Vagina (tissue), 2 donors: ENCODE measurements around the gene SSR1. TPM values are rescaled to one million over a fixed set of nuclear protein-coding genes. Genes with fewer than 3 reads are reported as not detected.

Experiments
- DNase-seq, 2 donors: peaks; one replicate each; pipeline ENCODE4 v3.0.0-alpha.2; 2017; ENCODE audit errors: extremely low spot score in 2 of 2
- H3K27ac ChIP-seq: fragments of 200-600 bp; sonication (generic); one replicate; pipeline ENCODE4 v1.5.1; 2019
- H3K27me3 ChIP-seq: fragments of 200-600 bp; sonication (generic); one replicate; pipeline ENCODE4 v1.5.1; 2019
- H3K36me3 ChIP-seq, 2 donors: fragments of 200-600 bp; sonication (generic); one replicate each; pipeline ENCODE4 v1.5.1; 2017 to 2019
- H3K4me1 ChIP-seq: fragments of 200-600 bp; sonication (generic); one replicate; pipeline ENCODE4 v1.5.1; 2019
- H3K4me3 ChIP-seq, 2 donors: fragments of 200-600 bp; sonication (generic); 1 replicate in 1 of 2; 2 replicates in 1 of 2; pipeline ENCODE4 v1.5.1; 2016 to 2019
- H3K9me3 ChIP-seq: fragments of 200-600 bp; sonication (generic); one replicate; pipeline ENCODE4 v1.5.1; 2019
- POLR2A ChIP-seq, 2 donors: fragments of 450-650 bp; IDR thresholded peaks; one replicate each; pipeline ENCODE4 v1.6.1; 2017; ENCODE audit warnings: antibody characterized with exemption in 2 of 2, mild to moderate bottlenecking in 2 of 2, moderate library complexity in 2 of 2
- POLR2AphosphoS5 ChIP-seq, 2 donors: sonication (generic); formaldehyde crosslinking; IDR thresholded peaks; one replicate each; pipeline ENCODE4 v1.9.0; 2017; ENCODE audit warnings: antibody characterized with exemption in 2 of 2, mild to moderate bottlenecking in 2 of 2, low read depth in 1 of 2; ENCODE audit not compliant: insufficient read depth in 1 of 2
- intact Hi-C: fragments of 100-400 bp; cut with DNase I; formaldehyde crosslinking; loops from one replicate; pipeline ENCODE4 v1.15.1; 2023
- total RNA-seq: library from RNA; depleted of rRNA; stranded (reverse); fragments of >200 nt; gene quantifications from one replicate; pipeline ENCODE4 v1.2.3, GENCODE V29; 2016
- TF ChIP-seq, protein P1 (sequence below), 3 experiments: fragments of 450-650 bp in 2 of 3; fragments of 200-600 bp in 1 of 3; sonication (generic) in 1 of 3; IDR thresholded peaks; one replicate each; pipeline ENCODE4 v1.5.1; 2017 to 2019; ENCODE audit warnings: antibody characterized with exemption in 3 of 3, mild to moderate bottlenecking in 2 of 3, moderate library complexity in 2 of 3

SSR1 gene
- total RNA-seq, 1 donor from 2014 or later = 48.1 TPM

DNA sequence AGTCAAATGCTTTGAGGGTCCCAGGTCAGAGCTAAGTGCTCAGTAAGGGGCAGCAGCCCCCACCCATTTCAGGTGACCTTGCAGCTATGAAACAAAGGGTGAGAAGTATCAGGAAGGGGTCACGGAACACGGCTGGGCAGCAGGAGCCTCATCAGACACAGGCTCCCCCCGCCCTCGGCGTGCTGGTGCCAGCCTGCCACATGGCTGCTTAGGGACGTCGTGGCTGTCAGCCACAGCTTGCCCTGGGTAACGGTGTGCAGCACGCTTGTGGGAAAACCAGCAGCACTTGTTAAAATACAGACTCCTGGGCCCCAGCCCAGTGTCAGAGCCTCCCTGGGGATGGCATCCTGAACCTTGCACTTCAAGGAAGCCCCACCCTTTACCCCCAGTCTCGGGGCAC, 39.3 kb downstream of the SSR1 start:
- intact Hi-C loops = no loop called here
- no peak overlapping the region for H3K4me3 ChIP-seq
- TF ChIP-seq, protein P1, sequence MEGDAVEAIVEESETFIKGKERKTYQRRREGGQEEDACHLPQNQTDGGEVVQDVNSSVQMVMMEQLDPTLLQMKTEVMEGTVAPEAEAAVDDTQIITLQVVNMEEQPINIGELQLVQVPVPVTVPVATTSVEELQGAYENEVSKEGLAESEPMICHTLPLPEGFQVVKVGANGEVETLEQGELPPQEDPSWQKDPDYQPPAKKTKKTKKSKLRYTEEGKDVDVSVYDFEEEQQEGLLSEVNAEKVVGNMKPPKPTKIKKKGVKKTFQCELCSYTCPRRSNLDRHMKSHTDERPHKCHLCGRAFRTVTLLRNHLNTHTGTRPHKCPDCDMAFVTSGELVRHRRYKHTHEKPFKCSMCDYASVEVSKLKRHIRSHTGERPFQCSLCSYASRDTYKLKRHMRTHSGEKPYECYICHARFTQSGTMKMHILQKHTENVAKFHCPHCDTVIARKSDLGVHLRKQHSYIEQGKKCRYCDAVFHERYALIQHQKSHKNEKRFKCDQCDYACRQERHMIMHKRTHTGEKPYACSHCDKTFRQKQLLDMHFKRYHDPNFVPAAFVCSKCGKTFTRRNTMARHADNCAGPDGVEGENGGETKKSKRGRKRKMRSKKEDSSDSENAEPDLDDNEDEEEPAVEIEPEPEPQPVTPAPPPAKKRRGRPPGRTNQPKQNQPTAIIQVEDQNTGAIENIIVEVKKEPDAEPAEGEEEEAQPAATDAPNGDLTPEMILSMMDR (IDR thresholded peaks at IDR 0.05) = no peak
- TF ChIP-seq POLR2A (IDR thresholded peaks at IDR 0.05) = no peak
- no peak for TF ChIP-seq POLR2AphosphoS5 (IDR thresholded peaks at IDR 0.05; ENCODE audit: insufficient read depth in 1 of 2, low read depth in 1 of 2)
- H3K9me3 ChIP-seq = no peaks in the 10 kb centered on the region
- DNase-seq = no peak
- H3K27me3 ChIP-seq = no peaks in the 10 kb centered on the region
- no peak overlapping the region for H3K27ac ChIP-seq
- H3K4me1 ChIP-seq = peaks cover 10% of the 10 kb centered on the region
- no peaks in the 10 kb centered on the region for H3K36me3 ChIP-seq

DNA sequence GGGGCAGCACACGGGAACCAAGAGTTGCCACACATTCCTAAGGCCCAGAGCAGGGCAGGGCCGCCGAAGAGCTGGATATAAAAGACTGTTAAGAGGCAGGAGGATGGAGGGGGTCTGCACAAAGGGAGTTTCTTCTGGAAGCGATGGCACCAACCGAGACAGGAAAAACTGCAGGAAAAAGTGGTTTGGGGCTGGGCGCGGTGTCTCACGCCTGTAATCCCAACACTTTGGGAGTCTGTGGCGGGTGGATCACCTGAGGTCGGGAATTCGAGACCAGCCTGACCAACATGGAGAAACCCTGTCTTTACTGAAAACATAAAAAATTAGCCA, 41.8 kb downstream of the SSR1 start:
- no peak for DNase-seq
- peaks cover 23% of the 10 kb centered on the region for H3K4me1 ChIP-seq

DNA sequence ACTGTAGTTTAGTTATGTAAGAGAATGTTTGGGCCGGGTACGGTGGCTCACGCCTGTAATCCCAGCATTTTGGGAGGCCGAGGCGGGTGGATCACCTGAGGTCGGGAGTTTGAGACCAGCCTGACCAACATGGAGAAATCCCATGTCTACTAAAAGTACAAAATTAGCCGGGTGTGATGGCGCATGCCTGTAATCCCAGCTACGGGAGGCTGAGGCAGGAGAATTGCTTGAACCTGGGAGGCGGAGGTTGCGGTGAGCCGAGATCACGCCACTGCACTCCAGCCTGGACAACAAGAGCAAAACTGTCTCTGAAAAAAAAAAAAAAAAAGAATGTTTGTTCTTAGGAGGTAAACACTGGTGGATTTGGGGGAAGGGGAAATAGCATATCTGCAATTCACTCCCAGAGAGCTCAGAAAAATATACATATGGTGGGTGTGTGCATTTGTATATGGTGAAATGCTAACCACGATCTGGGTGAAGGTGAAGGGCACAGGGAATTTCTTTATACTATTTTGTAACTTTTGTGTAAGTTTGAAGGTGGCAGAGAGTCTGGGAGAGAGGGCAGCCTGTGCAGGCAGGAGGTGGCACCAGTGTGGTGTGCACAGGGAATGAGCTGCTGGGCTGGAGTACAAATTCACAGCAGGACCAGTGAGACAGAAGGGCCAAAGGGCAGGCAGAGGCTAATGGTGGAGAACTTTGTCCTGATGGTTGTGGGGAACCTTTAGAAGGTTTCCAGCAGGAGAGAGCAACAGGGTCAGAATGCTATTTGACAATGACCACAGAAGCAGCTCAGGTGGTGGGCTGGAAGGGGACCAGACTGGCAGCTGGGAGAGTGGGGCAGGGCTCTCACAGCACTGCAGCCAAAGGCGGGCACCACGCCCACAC, 42.4 kb downstream of the SSR1 start:
- Histone ChIP-seq H3K27ac (no peak overlapping the region), H3K27me3 (no peaks in the 10 kb centered on the region), H3K9me3 (no peaks in the 10 kb centered on the region), H3K4me1 (peaks cover 17% of the 10 kb centered on the region), H3K4me3 (no peak overlapping the region), H3K36me3 (no peaks in the 10 kb centered on the region)
- no peak for DNase-seq
- TF ChIP-seq, protein P1 (IDR thresholded peaks at IDR 0.05) = no peak
- TF ChIP-seq POLR2A (IDR thresholded peaks at IDR 0.05) (no peak), POLR2AphosphoS5 (IDR thresholded peaks at IDR 0.05; ENCODE audit: insufficient read depth in 1 of 2, low read depth in 1 of 2) (no peak)
- intact Hi-C loops = no loop called here

More for the DNA sequence above, 41.8 kb downstream of the SSR1 start:
- H3K4me3 ChIP-seq = no peak overlapping the region
- no peaks in the 10 kb centered on the region for H3K27me3 ChIP-seq
- intact Hi-C loops = no loop called here
- TF ChIP-seq, protein P1 (IDR thresholded peaks at IDR 0.05) = no peak
- TF ChIP-seq POLR2AphosphoS5 (IDR thresholded peaks at IDR 0.05; ENCODE audit: insufficient read depth in 1 of 2, low read depth in 1 of 2) (no peak), POLR2A (IDR thresholded peaks at IDR 0.05) (no peak)
- H3K27ac ChIP-seq = no peak overlapping the region
- no peaks in the 10 kb centered on the region for H3K9me3 ChIP-seq
- H3K36me3 ChIP-seq = no peaks in the 10 kb centered on the region

DNA sequence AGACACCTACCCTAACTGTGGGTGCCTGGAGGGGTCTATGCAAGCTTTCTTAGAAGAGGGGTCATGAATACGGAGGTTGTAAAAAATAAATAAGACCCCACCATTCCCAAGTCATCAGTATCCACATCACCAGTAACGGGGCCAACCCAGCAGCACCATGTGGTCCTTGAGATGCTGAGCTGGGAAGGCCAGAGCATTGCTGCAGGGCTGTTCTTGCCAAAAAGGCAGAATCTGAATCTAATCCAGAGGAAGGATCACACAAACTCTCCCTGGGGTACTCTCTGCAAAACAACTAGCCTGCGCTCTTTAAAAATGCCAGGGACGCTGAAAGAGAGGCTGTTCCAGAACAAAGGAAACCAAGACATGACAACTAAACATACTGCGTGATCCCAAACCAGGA, 43.2 kb downstream of the SSR1 start:
- no peak for TF ChIP-seq POLR2AphosphoS5 (IDR thresholded peaks at IDR 0.05; ENCODE audit: insufficient read depth in 1 of 2, low read depth in 1 of 2)
- TF ChIP-seq POLR2A (IDR thresholded peaks at IDR 0.05) = no peak
- TF ChIP-seq, protein P1 (IDR thresholded peaks at IDR 0.05) = no peak
- DNase-seq = no peak
- intact Hi-C loops = no loop called here
- Histone ChIP-seq H3K36me3 (no peaks in the 10 kb centered on the region), H3K4me1 (peaks cover 16% of the 10 kb centered on the region), H3K27me3 (no peaks in the 10 kb centered on the region), H3K27ac (no peak overlapping the region), H3K9me3 (no peaks in the 10 kb centered on the region), H3K4me3 (no peak overlapping the region)
